LNCaP clone FGC (cell line): ENCODE results near the gene DOK7.

Source experiments
- DNase-seq: peaks from one replicate; pipeline ENCODE4 v3.0.0-alpha.2; 2011; ENCODE audit warnings: low read depth
- H3K4me3 ChIP-seq: 2 replicates; pipeline ENCODE4 v1.5.1; 2011; ENCODE audit warnings: mild to moderate bottlenecking, low read depth, low read length, control low read depth
- TF ChIP-seq, protein P1 (sequence below): IDR thresholded peaks from 2 replicates; pipeline ENCODE4 v1.5.1; 2012; ENCODE audit warnings: mild to moderate bottlenecking; ENCODE audit not compliant: control insufficient read depth, insufficient read depth; ENCODE audit errors: extremely low read depth

Gene DOK7

GRCh38 chr4:3446631-3447320, 16.3 kb upstream of the DOK7 start:
- TF ChIP-seq, protein P1, sequence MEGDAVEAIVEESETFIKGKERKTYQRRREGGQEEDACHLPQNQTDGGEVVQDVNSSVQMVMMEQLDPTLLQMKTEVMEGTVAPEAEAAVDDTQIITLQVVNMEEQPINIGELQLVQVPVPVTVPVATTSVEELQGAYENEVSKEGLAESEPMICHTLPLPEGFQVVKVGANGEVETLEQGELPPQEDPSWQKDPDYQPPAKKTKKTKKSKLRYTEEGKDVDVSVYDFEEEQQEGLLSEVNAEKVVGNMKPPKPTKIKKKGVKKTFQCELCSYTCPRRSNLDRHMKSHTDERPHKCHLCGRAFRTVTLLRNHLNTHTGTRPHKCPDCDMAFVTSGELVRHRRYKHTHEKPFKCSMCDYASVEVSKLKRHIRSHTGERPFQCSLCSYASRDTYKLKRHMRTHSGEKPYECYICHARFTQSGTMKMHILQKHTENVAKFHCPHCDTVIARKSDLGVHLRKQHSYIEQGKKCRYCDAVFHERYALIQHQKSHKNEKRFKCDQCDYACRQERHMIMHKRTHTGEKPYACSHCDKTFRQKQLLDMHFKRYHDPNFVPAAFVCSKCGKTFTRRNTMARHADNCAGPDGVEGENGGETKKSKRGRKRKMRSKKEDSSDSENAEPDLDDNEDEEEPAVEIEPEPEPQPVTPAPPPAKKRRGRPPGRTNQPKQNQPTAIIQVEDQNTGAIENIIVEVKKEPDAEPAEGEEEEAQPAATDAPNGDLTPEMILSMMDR = no peak
- DNase-seq = no peak
- H3K4me3 ChIP-seq = no peak overlapping the region

DNA sequence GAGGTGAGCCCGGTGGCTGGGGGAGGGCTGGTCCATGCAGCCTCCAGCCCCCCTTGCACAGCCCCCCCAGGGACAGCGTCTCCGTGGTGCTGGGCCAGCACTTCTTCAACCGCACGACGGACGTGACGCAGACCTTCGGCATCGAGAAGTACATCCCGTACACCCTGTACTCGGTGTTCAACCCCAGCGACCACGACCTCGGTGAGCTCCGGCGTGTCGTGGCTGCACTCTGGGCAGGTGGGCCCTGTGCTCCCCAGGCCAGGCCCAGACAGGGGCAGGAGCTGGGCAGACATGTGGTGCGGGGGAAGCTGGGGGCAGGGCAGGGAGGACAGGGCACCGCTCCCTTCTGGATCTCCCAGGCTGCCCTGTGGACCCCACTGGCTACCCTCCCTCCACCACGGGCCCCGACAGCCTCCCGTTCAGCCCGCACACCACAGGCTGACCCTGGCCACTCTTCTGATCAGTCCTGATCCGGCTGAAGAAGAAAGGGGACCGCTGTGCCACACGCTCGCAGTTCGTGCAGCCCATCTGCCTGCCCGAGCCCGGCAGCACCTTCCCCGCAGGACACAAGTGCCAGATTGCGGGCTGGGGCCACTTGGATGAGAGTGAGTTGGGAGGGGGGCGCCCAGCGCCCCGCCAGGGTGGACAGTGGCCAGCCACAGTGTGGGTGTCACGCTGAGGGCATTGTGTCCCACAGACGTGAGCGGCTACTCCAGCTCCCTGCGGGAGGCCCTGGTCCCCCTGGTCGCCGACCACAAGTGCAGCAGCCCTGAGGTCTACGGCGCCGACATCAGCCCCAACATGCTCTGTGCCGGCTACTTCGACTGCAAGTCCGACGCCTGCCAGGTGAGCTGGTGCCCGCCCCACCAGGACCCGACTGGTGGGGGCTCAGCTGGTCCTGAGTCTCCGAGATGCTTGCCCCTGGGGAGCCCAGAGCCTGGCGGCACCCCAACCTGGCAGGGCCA, 15.4 kb upstream of the DOK7 start:
- TF ChIP-seq, protein P1 = no peak
- no peak overlapping the region for H3K4me3 ChIP-seq
- DNase-seq = no peak

DNA sequence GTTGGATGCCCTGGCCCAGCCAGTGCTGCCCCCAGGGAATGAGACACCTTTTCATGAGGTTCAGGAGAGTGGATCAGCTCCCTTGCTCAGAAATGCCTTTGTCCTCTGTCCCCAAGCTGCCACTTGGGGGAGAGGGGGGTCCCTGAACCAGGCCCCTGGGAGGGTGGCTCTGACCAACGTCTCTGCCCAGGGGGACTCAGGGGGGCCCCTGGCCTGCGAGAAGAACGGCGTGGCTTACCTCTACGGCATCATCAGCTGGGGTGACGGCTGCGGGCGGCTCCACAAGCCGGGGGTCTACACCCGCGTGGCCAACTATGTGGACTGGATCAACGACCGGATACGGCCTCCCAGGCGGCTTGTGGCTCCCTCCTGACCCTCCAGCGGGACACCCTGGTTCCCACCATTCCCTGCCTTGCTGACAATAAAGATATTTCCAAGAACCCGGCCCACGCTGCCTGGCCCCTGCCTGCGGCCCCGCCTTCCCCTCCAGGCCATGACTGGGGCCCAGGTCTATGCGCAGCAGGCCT, 14.0 kb upstream of the DOK7 start:
- no peak for DNase-seq
- TF ChIP-seq, protein P1 = no peak
- H3K4me3 ChIP-seq = no peak overlapping the region

DNA sequence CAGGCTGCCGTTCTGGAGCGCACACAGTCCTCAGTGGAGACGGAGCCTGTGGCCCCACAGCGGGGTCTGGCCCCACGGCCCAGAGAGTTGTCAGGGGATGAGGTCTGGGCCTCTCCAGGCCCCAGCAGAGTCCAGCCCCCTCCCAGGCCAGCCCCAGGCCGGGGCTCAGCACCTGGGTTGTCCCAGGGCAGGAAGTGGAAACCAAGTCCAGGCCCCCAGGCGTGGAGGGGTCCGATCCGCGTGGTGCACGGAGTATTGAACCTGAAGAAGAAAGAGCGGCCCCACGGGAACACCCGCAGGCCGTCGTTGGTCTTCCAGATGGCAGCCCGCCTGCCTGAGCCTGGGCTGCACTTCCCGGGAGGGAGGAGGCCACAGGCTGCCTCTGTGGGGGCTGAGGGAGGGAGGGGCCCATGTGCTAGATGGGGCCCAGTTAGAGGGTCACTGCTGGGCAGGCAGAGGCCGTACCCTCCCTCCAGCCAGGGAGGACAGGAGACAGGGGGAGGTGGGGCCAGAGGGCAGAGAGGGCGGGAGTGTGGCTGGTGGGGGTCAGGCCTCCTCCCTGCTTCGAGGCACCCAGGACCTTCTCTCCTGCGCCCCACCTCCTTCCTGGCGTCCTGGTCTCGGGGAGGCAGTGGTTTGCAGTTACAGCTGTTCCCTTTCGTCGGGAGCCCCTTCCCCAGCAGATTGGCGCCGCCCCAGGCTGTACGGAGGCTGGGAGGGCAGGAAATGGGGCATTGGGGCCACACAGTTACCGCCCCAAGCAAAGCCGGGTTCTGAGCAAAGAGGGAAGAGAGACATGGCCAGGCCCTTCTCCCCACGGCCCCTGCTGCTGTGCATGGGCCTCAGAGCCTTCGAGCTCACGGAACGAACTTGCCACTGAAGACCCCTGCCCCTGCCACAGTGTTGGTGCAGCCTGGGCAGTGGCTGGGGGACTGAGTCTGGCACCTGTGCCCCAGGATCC, 13.3 kb upstream of the DOK7 start:
- H3K4me3 ChIP-seq = no peak overlapping the region
- TF ChIP-seq, protein P1 = no peak
- DNase-seq = no peak

DNA sequence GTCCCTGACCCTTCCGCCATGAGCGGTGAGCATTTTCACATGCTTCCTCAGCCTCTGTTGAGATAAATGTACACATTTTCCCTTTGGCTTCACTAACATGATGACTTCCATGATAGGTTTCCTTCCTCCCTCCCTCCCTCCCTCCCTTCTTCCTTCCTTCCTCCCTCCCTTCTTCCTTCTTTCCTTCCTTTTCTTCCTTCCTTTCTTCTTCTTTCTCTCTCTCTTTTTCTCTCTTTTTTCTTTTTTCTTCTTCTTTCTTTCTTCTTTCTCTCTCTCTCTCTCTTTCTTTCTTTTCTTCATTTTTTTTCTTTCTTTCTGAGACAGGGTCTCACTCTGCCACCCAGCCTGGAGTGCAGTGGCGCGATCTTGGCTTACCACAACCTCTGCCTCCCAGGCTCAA, 12.5 kb upstream of the DOK7 start:
- H3K4me3 ChIP-seq = no peak overlapping the region
- TF ChIP-seq, protein P1 = no peak
- no peak for DNase-seq

GRCh38 chr4:3451956-3452355, 11.2 kb upstream of the DOK7 start:
- DNase-seq = no peak
- TF ChIP-seq, protein P1 = no peak
- H3K4me3 ChIP-seq = no peak overlapping the region
